ENCODE measurements around the gene TAGLN2. TPM values are rescaled to one million over a fixed set of nuclear protein-coding genes. Genes with fewer than 3 reads are reported as not detected.

Gene TAGLN2
- polyA plus RNA-seq, 3 donors, result 658 to 1,259 (median 918) TPM

DNA sequence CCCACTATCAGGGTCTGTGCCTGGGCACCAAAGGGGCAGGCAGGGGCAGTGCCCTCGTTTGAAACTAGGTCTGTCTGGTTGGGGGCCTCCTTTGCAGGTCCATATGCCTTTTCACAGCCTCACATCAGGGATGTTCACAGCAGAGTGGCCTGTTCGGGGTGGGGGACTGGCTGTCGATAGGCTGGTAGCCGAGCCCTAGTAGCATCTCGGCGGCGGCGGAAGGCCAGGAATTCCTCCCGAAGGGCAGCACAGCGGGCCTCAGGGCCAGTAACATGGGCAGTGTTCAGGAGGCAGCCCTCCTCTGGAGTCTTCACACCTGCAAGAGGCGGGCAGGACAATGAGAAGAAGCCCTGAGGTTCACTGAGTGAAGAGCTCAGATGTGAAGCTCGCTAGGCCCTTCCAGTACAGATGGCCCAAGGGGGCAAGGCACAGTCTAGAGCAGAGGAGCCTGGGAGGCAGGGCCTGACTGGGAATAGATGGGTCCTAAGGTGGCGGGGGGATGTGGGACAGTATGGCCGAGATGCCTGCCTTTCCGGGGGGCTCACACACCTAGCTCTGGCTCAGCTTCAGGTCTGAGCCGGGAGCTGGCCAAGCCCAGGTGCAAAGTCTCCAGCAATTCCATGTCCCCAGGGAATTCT lies 2.0 kb upstream of the TAGLN2 start:
- WGBS (ENCODE audit: insufficient coverage), result 94% methylated on average over 16 of the region's 16 CpGs
- H3K4me1 Mint-ChIP-seq, result peaks cover 24% of the 10 kb centered on the region
- Histone ChIP-seq H3K4me1 (ENCODE audit: control insufficient read depth in 1 of 2, insufficient read depth in 2 of 2, low read length in 2 of 2) (peaks cover 20 to 28% of the 10 kb centered on the region in 2 donors), H3K9me3 (replicated peaks in 1 of 2; ENCODE audit: control insufficient read depth in 1 of 2, insufficient read depth in 1 of 2, low read length in 2 of 2) (no peaks in the 10 kb centered on the region), H3K9ac (ENCODE audit: insufficient read depth, low read length, poor library complexity, severe bottlenecking) (no peak overlapping the region), H3K4me2 (replicated peaks; ENCODE audit: extremely low read depth, low read length, poor library complexity, severe bottlenecking) (no peak overlapping the region), H3K36me3 (replicated peaks in 1 of 2; ENCODE audit: control insufficient read depth in 1 of 2, insufficient read depth in 2 of 2, low read length in 2 of 2) (no peaks in the 10 kb centered on the region), H4K20me1 (ENCODE audit: insufficient read depth, low read length) (peaks cover 9% of the 10 kb centered on the region), H3K79me2 (ENCODE audit: insufficient read depth, low read length) (peaks cover 37% of the 10 kb centered on the region), H3K27me3 (ENCODE audit: control insufficient read depth in 2 of 2, insufficient read depth in 2 of 2, low read length in 2 of 2) (no peaks in the 10 kb centered on the region), H3K27ac (ENCODE audit: low read depth in 1 of 2, low read length in 2 of 2) (no peak overlapping the region), H3K4me3 (replicated peaks in 1 of 3; ENCODE audit: low read depth in 2 of 3, low read length in 3 of 3) (no peak overlapping the region), H2AFZ (ENCODE audit: insufficient read depth, low read depth, low read length, poor library complexity, severe bottlenecking) (no peak overlapping the region)
- peak overlapping the region in 2 of 7 donors; percentile 38 to 77 for H3K27ac Mint-ChIP-seq
- H3K27me3 Mint-ChIP-seq (ENCODE audit: low read depth in 3 of 3), result peaks cover 7 to 16% (median 11%) of the 10 kb centered on the region in 3 donors
- DNase-seq, result no peak
- TF ChIP-seq CTCF (IDR thresholded peaks at IDR 0.05), result no peak
- peaks cover 0 to 3% (median 0%) of the 10 kb centered on the region in 7 donors for H3K9me3 Mint-ChIP-seq
- intact Hi-C loops (cut with micrococcal nuclease), result loop anchor here in 1 of 2 donors (5.0 to 10.0 kb wide), 2 partner anchors 35 to 417 kb away; partner anchors contain the start of genes COPA and NCSTN
- H3K36me3 Mint-ChIP-seq, result peaks cover 4 to 6% of the 10 kb centered on the region in 2 donors
- no peak overlapping the region for H3K4me3 Mint-ChIP-seq

- no peaks in the 10 kb centered on the region for H3K27me3 ChIP-seq (ENCODE audit: control insufficient read depth in 2 of 2, insufficient read depth in 2 of 2, low read length in 2 of 2)
- peak overlapping the region; percentile 58 for H2AFZ ChIP-seq (ENCODE audit: insufficient read depth, low read depth, low read length, poor library complexity, severe bottlenecking)
- peak overlapping the region; percentile 100 for H3K9ac ChIP-seq (ENCODE audit: insufficient read depth, low read length, poor library complexity, severe bottlenecking)
- no peak for TF ChIP-seq CTCF (IDR thresholded peaks at IDR 0.05)
- Mint-ChIP-seq H3K4me1 (peaks cover 40% of the 10 kb centered on the region), H3K36me3 (peaks cover 16 to 22% of the 10 kb centered on the region in 2 donors), H3K4me3 (peak overlapping the region; percentile 95 to 96), H3K27me3 (ENCODE audit: low read depth in 3 of 3) (peaks cover 7 to 18% (median 11%) of the 10 kb centered on the region in 3 donors), H3K27ac (peak overlapping the region; percentile 97 to 100 (median 100)), H3K9me3 (peaks cover 0 to 3% (median 0%) of the 10 kb centered on the region in 7 donors)
- peaks cover 53% of the 10 kb centered on the region for H3K79me2 ChIP-seq (ENCODE audit: insufficient read depth, low read length)
- intact Hi-C loops (cut with micrococcal nuclease), result loop anchor here in 1 of 2 donors (5.0 to 10.0 kb wide), 2 partner anchors 33 to 419 kb away; partner anchors contain the start of genes COPA and NCSTN
- peak overlapping the region; percentile 76 to 96 (median 94) for H3K4me3 ChIP-seq (replicated peaks in 1 of 3; ENCODE audit: low read depth in 2 of 3, low read length in 3 of 3)
- H3K4me1 ChIP-seq (ENCODE audit: control insufficient read depth in 1 of 2, insufficient read depth in 2 of 2, low read length in 2 of 2), result peaks cover 36 to 43% of the 10 kb centered on the region in 2 donors
- H3K4me2 ChIP-seq (replicated peaks; ENCODE audit: extremely low read depth, low read length, poor library complexity, severe bottlenecking), result peak overlapping the region; percentile 78
- DNase-seq, result peak in 2 of 3 donors; percentile 48 to 79
- peaks cover under 1 to 3% of the 10 kb centered on the region in 2 donors for H3K36me3 ChIP-seq (replicated peaks in 1 of 2; ENCODE audit: control insufficient read depth in 1 of 2, insufficient read depth in 2 of 2, low read length in 2 of 2)
- H3K27ac ChIP-seq (ENCODE audit: low read depth in 1 of 2, low read length in 2 of 2), result peak overlapping the region; percentile 95 to 99
- WGBS (ENCODE audit: insufficient coverage), result 17% methylated on average over 5 of the region's 7 CpGs
- H4K20me1 ChIP-seq (ENCODE audit: insufficient read depth, low read length), result peaks cover 21% of the 10 kb centered on the region
- H3K9me3 ChIP-seq (replicated peaks in 1 of 2; ENCODE audit: control insufficient read depth in 1 of 2, insufficient read depth in 1 of 2, low read length in 2 of 2), result no peaks in the 10 kb centered on the region
Measured at GRCh38 chr1:159925719-159926078, 392 bp upstream of the TAGLN2 start.

All from CD14-positive monocyte (primary cell).